ENCODE measurements around the gene MSI1.

Gene MSI1

DNA sequence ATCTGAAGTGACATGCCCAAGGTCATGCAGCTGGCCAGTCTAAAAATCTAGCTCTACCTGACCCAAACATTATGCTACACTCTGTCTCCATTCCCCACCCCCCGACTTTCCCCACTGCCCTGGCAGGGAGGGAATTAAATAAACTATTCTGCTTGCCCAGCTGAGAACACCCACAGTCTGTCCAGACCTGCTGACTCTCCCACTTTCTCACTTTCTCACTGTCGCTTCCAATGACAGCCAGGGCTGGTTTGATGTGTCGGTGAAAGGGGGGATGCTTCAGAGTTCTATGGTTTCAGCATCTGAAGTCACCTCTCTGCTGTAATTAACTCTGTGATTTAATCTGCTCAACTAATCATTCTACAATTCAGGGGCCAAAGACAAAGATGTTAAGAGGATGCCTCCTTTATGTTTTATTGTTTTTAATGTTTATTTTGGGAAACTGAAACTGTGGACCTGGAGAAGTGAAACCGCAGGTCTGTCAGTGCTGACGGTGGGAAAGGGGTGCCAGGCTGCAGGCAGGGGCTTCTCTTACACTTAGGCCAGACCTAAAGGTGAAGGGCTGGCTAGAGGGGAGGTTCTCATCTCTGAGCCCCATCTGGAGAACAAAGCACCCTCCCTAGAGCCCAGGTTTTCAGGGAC is 8.1 kb upstream of the MSI1 start:
- no peak for DNase-seq

DNA sequence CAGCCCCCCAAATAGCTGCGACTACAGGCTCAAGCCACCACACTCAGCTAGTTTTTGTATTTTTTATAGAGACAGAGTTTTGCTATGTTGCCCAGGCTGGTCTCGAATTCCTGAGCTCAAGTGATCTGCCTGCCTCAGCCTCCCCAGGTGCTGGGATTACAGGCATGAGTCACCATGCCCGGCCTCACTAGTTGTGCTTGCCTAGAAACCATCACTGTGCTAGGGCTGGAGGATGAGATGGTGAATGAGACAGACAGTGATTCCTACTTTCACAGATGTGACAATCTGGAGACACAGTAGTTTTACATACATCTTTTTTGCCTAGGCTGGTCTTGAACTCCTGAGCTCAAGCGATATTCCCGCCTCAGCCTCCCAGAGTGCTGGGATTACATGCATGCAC is 7.5 kb upstream of the MSI1 start:
- DNase-seq = no peak

DNA sequence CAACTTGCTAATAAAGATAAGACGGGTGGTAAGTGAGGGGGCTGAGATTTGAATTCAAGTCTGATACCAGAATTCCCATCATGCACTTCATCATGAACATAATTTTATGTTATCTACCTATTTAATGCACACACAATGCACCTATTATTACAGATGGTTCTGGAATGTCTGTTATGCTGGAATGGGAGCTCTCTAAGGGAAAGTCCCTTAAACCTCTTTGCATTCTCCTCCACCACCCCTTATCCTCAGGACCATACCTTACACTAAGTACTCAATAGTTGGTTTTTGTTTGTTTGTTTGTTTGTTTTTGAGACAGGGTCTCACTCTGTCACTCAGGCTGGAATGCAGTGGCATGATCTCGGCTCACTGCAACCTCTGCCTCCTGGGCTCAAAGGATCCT is 7.0 kb upstream of the MSI1 start:
- no peak for DNase-seq

DNA sequence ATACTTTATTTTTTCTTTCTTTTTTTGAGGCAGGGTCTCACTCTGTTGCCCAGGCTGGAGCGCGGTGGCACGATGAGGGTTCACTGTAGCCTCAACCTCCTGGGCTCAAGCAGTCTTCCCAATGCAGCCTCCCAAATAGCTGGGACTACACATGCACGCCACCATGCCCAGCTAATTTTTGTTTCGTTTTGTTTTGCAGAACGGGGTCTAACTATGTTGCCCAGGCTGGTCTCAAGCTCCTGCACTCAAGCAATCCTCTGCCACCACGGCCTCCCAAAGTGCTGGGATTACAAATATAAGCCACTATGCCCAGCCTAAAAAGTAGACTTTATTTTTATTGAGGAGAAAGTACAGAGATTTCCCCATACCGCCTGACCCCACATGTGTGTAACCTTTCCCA is 4.7 kb upstream of the MSI1 start:
- DNase-seq = no peak

DNA sequence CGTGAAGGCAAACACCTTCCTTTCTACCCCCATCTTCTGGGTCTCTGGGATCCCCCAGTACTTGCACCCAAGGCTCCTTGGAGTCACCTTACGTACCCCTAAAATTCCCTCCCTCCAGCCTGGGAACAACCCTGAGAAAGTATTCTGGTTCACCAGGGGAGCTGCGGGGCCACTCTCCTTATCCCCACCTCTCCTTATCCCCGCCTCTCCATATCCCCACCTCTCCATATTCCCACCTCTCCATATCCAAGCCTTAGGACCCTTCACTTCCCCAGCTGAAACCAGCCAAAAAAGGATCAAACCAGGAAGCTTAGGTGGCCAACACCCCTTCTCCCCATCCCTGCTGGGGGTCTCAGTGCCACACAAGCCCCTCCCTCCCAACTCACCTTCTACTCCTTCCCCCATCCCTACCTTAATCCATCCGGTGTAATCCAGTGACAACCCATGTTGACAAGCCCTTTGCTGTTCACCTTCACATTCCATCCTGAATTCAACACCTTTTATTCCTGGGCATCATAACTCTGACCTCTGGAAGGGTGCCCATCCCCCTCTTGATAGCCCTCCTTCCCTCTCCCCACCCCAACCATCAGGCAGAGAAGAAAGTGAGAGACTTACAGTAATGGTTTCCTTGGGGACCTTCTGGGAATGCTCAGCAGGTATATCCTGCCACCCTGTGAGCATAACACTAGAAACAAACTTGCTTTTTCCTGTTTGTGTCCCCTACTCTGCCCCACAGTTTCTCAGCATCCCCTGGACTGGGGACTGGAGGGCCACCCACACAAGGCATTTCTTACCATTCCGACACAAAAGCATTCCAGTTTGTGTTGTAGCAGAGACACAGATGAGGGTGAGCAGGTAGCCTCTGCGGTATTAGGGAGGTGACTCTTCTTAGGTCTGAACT is 1.6 kb upstream of the MSI1 start:
- no peak for DNase-seq

DNA sequence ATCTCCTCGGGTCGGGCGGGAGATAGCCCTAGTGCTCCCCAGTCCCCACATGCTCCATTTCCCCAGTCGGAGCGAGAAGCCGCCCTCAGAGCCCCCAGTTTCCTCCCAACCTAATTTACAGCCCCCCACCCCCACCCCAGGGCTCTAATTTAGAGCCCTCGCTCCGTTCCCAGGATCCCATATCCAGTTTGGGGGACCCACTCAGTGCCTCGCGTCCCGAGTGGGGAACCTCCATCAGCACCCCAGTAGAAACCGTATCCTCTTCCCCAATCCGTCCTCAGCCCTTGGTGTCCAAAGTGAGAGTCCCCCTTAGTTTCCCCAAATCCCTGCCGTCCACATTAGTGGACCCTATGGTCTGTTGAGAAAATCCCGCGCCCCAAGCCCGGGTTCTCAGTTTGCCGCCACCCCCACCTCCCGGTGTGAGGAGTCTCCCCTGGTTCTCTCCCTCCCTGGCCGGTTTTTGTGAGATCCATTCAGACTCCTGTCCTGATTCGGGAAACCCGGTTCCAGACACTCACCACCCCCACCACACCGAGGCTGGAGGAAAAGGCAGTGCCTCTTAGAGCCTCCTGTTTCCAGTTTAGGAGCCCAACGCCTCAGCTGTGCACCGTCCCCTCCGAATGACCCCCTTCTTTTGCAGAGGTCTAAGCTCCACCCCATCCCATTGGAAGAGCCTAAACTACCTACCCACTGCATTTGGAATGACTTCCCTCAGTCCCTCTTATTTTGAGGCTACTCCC is 809 bp upstream of the MSI1 start:
- no peak for DNase-seq

DNA sequence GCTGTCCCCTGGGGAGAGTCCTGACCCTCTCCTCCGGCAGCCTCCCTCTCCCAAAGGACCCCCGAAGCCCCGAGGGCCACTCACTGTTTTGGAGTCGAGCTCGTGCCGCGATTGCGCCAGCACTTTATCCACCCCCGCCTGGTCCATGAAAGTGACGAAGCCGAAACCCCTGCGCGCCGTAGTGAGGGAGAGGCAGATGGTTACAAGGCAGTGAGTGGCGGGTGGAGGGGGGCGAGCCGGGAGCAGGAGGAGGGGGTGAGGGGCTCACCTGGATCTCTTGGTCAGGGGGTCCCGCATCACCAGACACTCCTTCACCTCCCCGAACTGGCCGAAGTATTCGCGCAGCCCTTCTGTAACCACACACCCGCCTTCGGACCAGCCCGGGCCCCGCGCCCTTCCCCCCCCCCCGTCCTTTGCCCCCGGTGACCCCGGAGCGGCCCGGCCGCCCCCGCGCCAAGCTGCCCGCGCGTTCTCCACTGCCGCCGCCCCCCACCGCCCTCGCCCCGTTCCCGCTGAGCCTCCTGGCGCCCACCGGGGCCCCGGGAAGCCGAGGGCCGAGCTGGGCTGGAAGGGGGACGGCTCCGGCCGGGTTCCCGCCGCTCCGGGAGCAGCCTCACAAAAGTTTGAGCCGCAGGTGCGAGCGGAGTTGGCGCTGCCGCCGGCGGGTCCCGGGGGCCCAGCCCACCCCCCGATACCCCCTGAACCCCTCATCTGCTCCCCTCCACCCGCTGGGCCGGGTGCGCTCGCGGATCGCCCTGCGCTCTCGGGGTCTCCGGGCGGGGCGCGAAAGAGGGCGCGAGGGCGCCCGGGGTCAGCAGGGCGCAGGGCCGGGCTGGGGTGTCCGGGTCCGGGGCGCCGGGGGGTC is 808 bp downstream of the MSI1 start:
- DNase-seq = no peak

DNA sequence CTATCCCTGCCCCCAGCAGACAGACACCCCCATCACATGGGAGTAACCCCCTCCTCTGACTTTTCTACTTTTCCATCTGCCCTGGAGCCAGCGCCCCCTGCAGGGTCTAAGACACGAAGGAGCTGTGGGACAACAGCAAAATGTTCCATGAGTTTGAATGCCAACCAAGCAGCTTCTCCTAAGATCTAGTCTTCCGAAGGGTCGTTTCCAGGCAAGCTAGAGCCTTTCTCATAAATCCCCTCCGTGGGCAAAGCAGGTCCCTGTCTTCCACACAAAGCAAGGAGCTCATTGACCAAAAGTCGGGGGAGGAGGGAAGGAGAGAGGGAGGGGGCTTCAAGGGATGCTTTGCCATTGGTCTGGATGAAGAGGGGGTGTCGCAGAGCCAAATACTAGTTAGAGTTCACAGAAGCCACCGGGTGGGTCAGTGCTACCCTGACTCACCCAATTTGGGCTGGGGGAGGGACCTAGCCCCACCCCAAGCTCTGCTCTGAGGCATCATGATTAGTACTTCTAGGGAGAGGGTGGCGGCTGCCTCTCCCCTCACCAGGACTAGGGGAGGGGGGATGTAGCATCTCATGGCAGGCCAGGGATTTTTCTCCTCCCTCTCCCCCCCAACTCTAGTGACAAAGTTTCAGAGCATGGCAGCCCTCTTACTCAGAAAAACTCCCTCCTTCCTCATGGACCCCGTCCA is 1.6 kb downstream of the MSI1 start:
- peak; percentile 26 for DNase-seq

DNA sequence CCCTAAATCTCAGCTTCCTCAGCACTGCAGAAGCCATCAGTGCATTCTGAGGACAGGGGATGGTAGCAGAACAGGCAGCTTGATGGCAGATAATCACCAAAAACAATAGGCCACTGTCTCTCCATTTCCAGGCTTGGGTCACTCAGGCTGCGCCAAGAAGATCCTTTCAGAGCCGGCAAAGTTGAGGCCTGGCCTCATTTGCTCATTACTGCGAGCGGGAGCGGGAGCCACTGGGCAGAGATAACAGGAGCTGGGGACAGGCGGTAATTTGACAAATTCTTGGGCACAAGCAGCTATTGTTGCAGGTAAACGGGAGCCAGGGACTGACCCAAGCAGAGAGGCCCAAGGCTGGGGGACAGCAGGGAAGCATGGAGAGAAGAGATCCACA is 2.1 kb downstream of the MSI1 start:
- no peak for DNase-seq

DNA sequence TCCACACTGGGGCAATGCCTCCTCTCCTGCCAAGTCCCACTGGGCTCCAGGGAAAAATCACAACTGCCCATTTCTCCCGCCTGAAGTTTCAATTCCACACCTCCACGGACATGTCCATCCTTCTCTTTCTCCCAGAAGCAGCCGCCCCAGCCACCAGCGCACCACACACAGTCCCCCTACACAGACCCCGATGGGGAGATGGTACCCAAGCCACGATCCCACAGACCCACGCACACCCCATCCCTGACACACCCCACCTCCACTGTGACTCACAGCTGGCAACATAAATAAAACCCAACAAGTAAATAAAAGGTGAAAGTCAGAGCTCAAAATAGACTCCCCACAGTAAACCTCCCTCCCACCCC is 2.6 kb downstream of the MSI1 start:
- DNase-seq = no peak

DNA sequence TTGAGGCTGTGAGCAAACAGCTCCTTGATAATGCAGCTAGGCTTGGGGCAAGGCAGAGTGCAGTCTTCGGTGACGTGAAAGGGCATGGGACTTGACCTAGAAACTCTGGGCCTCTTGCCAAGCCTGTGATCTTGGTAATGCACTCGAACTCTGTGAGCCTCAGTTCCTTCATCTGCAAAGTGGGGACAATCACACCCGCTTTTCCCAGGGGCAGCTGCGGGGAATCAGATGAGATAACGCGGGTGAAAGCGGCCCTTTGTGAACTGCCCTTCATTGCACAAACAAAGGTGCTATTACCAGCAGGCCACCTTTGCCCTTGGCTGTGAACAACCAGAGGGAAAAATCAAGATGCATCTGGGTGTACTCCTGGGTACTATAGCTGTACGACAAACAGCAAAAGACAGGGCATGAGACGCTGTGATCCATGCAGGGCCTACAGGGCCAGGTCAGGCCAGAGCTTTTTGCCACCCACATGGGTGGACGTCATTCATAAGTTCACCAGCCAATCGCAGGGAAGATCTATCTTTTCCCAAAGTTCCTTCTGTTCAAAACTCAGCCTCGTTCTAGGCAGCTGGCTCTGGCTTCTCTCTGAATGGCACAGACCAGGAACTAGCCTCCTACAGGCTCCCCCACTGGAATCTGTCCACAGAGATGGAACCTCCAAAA is 3.2 kb downstream of the MSI1 start:
- no peak for DNase-seq

DNA sequence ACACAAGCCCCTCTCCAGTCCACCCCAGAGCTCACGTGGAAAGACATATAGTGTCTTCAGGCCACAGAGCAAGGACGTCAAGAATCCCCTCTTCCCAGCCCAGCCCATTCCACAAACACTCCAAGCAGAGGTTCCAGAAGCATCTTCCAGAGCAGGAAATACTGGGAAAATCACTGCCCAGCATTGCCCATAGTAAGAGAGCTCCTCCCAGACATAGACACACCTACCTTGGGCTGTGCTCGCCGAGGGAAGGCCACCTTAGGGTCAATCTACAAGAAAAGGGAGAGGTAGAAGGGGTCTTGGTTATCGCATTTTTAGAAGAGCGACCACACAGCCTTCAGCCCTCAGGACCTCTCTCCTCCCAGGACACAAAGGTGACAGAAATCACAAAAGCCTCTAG is 4.5 kb downstream of the MSI1 start:
- no peak for DNase-seq

DNA sequence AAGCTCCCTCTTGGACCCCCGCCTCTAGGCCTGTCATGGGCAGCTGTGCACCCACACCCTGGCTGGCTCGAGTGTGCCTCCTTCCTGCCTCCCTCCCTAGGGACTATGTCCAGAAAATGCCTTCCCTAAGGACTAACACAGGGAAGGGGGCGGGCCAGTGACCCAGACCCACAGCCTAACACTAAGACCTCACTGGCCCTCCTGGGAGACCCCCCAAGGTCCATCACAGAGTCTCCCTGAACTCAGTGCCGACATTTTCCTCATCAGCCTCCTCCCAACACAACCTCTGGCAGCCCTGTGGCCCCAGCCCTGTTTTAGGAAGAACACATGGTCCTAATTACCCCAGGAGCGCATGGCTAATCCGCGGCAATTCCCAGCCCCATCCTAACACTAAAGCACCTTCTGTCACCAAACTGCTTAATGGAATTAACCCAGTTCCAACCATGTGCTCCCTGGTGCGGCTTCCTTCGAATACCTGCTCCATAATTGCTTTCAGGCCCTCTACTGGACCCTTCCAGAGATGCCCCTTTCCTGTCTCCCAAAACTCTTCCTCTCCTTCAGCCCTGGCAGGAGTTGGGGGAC is 5.6 kb downstream of the MSI1 start:
- DNase-seq = peak; percentile 10

DNA sequence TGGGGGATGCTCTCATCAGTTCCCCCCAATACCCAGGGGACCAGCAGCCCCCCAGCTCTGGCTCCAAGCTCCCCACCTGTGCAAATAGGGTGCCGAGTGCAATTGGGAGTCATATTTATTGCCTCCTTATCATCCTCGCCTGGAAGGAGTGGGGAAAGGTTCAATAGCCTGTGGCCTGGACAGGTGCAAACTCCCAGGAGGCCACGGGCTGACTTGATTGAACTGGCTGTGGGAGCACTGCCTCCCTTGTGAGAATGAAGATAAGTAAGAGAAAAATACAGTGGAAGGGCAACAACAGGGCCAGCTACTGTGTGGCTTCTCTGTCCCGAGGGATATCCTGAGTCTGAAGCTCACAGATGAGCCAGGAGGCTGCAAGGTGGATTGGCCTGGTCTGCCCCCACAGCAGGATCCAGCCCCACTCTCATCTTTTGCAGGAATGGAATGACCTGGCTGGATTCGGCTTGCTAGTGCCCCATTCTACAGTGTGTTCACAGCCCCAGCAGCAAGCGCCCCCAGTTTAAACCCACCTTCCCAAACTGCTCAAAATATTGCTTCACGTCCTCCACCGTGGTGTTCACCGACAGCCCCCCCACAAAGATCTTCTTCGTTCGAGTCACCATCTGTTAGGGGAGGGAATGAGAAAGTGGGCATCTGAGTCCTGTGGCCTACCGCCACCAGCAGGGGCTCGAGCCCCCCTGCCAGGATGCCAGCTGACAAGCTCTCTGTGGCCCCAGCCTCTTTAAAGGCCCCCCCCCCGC is 6.3 kb downstream of the MSI1 start:
- no peak for DNase-seq

DNA sequence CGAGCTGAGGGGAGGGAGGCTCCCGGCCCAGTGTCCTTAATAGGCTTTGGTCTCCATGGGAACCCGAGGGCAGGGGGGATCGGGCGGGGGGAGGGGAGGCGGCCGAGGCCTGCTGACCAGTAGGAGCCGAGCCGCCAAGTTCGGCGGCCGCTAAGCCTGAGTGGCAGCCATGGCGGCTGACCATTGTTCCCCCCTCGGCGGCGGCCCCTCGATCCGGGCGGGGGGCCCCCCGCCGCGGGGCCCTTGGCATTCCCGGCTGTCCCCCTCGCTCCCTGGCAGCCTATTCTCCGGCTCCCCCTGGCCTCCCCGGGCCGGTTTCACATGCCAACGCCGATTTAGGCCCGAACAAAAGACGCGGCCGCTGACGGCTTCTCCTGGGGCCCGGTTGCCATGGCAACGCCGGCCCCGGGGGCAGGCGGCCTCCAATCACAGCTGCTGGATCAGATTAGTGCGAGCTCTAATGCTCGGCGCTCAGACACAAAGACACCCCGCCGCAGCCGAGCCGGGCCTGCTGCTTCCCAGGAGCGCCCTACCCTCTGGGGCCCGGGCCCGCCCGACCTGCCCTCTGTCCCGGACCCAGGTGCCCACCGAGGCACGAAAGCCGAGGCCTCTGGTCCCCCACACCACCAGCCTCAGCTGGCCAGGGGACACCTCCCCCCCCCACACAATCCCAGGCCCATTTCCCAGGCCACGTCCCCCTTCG is 7.3 kb downstream of the MSI1 start:
- peak; percentile 93 for DNase-seq

DNA sequence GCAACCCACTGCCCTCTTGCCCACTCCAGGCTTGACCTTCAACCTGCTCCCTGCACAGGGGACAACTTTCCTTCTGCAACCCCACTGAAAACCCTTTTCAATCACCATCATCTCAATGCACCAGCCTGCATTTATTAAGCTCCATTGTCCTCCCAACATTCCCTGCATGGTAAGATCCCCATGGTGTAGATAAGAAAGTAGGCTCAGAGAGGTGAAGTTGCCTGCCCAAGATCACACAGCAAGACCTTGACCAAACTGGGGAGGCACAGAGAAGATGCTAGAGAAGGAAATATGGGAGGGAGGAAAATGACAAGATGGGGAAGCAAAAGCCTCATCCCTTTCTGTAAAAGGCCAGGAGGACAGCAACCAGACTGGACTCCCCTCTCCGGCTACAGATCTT is 9.8 kb downstream of the MSI1 start:
- DNase-seq = no peak

DNA sequence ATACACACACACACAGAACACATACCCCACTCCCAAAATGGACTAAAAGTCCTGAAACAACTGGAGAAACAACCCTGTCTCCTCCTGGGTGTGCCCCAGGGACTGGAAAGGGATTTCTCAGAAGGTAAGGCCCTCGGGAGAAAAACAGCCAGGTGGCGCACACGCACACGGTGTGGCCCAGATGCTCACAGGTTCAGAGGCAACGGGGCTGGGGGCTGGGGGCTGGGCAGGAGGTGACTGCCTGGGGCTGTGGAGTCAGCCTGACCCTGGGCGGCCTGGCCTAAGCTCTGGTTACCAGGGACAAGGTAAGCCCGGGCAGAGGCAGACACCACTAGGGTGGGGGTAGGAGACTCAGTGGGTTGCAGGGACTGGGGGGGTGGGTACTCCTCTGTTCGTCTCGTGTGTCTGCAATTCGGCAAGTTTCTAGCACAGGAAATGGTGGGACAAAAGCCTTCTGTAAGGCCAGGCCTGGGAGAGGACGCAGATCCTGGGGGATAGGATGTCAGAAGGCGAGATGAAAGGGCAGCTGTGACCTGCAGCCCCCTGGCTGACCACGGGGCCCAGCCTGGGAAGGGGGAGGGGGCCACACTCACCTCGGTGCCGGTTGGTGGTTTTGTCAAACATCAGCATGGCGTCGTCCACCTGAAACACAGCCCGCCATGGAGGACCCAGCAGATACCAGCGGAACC is 10.4 kb downstream of the MSI1 start:
- DNase-seq = no peak

DNA sequence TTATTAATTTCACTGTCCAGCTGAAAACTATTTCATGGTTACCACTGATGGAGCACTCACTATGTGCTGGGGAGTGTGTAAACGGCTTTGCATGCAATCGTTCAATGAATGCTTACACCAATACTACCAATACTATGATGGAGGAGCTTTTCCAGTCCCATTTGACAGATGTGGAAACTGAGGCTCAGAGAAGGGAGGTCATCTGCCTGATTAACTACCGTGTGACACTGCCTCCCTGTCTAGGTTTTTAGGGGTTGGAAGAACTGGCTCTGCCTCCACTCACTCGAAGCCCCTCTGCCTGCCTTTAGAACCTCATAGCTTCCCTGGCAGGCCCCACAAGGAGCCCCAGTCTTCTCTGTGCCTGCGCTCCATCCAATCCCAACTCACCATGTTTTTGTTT is 11.9 kb downstream of the MSI1 start:
- DNase-seq = no peak

DNA sequence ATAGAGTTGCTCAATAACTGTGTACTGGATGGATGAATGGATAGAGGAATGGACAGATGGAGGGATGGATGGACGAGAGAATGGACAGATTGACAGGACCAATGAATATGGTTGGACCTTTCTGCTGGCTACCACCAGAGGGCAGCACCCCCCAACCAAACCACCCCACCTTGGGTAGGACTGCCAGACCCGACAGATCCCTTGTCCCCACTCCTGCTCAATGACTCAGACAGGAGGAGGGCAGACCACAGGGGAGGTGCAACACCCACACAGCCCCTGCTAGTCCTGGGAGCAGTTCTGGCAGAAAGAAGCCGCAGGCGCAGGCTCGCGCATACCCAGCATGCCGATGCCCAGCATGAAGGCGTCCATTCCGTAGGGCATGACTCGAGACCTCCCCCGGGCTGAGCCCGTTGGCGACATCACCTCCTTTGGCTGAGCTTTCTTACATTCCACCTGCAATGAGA is 12.4 kb downstream of the MSI1 start:
- peak; percentile 13 for DNase-seq
